NK-92 (cell line): ENCODE results near the gene SEC16A.
"Not testable (repeated sequence)": the region's sequence is repeated elsewhere in the genome, so short reads cannot be mapped to it uniquely, and the experiment has no call there.

Source experiments
- DNase-seq: peaks from one replicate; lab custom pipeline; 2025; ENCODE audit not compliant: unreplicated experiment; lab: John Stamatoyannopoulos, UW

Gene SEC16A

DNA sequence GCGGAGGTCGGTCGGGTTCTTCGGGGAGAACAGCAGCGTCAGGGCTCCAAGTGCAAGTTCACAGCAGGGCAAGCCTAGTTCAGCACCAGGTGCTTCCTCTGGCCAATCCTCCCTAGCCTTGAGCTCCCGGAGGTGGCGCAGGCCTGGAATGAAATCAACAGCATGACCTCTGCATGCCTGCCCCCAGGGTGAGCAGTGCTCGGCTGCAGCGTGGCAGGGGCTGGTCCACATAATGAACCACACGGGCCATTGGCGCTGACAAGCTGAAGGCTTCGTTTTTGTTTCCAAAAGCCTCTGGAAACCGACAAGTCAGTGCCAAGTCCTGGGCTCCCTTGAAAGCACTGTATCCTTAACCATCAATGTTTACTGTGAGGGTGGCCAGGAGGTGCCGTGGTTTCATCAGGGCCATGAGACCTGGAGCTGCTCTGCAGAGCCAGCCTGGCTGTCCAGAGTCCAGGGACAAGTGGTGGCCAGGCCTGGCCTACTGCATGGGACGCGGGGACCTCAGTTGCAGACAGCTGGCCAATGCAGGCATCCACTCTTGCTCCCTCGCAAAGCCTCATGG is 41.1 kb downstream of the SEC16A start:
- DNase-seq: no peak

DNA sequence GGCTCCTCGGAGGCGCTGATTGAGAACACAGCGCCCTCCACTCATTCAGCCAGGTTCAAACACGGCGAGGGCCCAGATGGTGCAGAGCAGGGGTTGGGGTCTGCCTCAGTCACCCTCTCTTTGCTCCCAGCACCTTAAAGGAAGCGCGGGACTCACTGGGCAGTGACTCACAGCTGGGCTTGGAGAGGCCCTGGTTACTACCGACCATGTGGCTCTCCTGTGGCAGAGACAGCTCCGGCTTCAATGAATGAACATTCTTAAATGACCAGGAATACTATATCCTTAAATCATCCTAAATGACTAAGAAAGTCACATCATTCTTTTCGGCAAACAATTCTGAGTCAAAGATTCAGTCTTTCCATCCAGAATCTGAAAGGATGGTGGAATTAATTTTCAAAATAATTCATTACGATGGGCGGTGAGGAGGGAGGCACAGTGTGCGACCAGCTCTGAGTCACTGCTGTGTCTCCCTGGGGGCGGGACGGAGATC is 41.6 kb downstream of the SEC16A start:
- no peak for DNase-seq

DNA sequence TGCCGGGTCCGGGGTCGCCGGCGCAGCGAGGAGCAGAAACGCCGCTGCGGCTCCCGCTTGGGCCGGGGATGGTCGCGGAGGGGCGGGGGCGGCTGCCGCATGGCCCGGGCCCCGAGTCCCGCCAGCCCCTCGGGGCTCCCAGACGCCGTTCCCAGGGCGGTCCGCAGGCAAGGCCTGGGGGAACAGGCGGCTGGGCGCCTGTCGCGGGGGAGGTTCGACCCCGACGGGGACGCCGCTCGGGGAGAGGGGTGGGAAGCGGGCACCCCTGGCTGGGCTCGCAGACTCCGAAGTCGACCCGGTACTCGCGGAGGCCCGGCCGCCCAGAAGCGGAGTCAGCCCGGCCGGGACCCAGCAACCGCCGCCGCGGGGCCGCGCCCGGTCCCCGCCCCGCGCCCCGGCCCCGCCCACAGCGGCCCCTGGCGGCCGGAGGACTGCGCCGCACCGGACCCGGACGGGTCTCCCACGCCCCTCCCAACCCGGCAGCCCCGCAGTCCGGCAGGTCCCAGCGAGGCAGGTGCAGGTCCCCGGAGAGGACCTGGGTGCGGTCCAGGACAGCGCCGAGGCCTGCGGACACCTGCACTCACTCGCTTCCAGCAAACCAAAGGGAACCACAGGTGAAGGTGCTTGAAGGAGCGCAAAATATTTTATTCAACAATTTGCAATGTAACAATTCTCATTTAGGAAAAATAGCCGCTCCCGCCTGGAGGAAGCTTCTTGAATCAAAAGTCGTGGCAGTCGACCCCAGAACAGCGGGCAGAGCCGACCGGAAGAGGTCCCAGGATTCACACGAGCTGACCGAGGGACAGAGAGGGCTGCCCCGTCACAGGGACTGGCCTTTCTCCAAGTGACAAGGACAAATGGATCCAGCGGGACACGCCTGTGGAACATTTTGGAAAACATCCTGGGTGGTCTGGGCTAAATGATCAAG is 43.1 kb downstream of the SEC16A start, which contains the start of gene INPP5E:
TSS of gene INPP5E (minus strand) at position 365 of the 928 bp plus-strand sequence. CDS start 426 bp downstream, outside the sequence.
- DNase-seq: no peak

DNA sequence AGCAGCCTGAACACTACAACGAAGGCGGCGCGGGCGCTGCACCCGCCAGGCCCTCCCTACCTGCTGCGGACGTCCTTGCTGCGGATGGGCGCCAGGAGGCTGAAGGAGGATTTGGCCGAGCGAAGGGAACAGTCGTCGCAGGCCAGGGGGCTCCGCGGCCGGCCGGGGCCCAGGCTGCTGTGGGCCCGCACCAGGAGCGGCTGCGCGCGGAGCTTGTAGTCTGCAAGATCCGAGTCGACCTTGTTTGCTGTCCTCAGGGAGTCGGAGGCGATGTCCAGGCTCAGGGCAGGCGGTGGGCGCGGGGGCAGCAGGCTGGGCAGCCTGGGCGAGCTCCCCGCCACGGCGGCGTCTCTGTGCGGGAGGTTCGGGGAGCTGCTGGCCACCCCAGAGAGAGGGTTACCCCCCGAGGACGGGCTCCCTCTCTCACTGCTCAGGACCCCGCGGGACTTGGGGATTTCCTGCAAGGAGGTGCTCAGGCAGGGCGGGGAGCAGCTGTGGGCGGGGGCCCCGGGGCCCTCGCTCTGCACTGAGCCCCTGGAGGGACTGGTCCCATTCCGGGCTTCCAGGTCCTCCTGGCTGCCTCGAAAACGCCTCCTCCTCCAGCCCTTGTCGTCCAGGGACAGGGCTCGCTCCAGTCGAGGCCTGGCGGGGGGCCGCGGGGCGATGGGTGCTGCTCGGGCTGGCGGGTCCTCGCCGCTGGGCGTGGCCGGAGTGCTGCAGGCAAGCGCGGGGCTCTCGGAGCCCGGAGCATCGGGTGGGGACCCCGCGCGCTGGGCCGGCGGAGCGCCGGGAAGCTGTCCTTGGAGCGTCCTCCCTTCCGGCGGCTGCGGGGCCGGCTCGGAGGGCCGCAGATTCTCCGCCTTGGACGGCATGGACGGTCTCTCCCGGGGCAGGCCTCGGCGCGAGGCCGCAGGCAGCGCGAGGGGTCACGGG is 44.0 kb downstream of the SEC16A start:
- no peak for DNase-seq

DNA sequence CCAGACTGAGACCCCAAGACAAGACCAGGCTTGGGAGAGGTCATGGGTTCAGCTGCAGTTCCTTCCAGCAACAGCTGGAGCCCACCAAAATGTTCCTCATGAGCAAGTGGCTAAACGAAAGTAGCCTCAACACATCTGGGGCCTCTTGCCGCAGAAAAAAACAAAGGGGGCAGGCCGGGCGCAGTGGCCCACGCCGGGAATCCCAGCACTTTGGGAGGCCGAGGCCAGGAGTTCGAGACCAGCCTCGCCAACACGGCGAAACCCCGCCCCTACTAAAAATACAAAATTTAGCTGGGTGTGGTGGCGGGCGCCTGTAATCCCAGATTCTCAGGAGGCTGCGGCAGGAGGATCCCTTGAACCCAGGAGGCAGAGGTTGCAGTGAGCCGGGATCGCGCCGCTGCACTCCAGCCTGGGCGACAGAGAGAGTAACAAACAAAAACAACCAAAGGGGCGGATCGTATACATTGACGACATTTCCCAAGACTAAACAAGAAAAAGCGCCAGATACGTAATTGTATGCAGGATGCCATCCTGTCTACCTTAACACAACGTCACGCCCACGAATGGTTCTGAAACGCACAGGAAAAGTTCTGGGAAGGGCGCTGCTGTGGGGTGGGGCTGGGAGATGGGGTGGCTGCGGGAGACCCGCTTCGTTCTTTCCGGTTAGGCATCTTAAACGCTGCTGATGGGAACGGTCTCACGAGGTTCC is 44.8 kb downstream of the SEC16A start:
- DNase-seq: no peak

DNA sequence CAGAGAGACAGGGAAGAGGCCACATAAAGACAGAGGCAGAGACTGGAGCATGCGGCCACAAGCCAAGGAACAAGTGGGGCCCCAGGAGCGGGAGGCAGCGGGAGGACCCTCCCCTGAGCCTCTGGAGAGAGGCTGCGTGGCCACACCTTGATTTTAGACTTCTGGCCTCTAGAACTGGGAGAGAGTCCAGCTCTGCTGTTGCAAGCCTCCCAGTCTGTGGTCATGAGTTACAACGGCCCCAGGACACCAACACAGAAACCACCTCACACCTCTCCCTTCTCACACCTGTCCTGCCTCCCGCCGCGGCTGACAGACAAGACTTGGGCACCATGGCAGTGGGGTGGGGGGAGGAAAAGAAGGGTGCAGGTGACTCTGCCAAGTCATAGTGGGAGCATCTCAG is 45.4 kb downstream of the SEC16A start:
- DNase-seq: no peak

DNA sequence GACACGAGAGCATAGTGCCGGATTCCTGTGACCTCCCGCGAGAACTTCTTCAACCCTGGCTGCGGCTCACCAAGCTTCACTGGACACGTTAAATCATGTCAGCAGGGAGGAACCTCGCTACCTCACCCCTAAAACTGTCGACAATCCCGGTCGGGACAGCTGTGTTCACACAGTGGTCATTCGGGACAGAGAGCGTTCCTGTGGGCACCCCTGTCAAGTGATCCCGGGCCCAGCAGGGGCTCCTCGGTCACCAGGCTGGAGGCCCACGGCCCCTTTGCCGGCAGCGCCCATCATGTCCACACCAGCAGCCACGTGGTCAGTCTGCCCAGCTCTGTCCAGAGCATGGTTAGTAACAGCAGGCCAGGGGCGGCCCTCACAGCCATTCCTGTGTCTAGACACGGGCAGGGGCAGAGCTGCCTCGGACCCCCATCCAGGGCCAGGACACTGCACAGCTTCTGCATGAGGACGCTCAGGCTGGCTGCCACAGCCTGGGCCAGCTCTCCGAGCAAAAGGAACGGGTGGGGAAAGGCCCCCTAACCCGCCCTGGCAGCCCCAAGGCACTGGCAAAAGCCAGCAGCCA is 46.7 kb downstream of the SEC16A start:
- DNase-seq: no peak

DNA sequence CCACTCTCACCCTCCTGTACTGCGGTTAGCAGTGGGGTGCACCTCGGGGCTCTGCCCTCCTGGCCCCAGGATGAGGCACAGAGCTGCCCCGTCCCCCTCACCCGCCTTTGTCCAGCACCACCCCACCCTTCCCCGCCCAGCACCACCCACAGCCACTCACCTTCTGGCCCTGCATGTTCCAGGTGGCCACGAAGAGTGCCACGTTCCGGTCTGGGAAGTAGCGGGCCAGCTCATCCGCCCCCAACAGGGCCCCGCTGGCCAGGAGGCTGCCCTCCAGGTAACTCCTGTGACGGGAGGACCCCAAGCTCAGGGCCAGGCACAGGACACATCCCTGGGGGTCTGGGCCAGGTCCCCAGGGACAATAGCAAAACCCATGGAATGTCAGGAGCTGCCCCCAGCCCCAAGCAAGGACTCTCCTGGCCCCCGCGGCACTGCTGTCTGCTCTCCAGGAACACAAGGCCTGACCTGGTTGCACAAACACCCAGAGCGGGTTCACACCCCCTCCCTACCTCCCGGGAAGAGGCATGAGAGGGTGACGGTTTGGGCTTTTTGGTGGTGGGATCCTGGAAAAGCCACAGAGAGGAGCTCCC is 48.2 kb downstream of the SEC16A start:
- no peak for DNase-seq

DNA sequence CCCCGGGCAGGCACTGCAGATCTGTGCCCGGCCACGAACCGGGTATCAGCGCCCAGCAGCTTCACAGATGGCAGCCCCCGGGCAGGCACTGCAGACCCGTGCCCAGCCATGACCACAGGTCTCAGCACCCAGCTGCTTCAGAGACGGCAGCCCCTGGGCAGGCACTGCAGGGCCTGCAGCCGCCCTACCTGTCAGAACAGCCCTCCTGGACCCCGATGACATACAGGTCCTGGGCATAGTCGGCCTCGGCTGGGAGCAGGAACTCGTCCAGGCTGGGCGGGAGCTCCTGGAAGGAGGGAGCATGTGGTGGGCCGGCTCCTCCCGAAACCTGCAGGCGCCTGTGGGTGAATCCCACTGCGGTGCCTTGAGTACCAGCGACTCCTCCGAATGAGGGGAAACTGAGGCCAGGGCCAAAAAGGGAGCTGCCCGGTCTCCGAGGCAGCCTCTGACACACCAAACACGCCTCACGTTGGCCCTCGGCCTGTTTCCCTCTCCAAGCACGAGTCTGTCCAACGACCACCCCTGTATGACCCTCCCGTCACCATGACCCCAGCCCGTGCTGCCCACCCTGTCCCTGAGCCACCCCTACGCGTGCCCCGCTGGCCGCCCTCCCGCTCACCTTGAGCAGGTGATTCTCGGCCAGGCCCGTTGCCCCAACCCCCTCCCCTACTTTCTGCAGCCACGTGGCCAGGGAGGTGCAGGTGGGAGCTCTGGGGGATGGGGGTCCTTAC is 48.8 kb downstream of the SEC16A start:
- DNase-seq: no peak

DNA sequence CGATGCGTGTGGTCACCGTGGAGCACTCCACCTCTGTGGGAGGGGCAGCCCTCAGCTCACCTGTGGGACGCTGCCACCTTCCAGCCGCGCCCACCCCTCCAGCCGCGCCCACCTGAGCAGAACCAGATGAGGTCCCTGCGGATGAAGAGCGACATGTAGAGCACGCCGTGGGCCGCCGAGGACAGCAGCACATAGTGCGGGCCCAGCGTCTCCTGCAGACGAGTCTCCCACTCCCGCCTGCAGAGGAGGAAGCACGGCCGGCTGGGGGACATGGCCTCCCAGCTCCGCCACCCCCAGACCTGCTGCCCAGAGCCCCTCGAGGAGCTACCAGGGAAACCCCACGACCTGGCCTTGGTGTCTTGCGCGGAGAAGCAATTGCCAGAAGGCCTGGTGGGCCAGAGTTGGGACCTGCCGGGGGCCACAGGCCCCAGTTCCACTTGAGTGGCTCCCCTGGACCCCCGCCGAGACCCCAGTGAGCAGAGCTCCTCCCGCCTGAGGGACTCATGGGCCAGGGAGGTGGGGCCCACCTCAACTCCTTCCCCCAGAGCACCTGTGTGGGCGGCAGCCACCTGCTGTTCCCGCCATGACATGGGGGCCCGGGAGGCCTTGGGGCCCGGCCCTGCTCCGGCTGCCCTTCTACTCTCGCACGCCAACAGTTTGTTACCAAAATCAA is 49.7 kb downstream of the SEC16A start:
- no peak for DNase-seq

DNA sequence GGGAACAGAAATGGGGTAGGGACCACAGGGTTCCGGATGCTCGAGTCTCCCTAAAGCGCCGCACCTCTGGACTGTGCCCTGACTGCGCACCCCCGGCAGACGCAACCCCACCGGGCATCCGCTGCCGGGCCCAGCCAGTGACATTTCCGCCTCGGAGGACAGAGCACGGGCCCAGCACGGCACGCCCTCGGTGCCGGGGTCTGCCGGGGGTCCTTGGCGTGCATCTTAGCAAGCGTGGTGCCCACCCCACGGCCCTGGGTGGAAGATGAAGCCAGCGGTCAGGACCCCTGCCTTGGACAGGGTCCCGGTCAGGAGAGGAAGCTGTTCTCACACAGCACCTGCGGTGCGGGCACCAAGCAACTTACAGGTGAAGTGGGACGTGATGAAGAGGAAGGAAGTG is 50.2 kb downstream of the SEC16A start:
- no peak for DNase-seq

DNA sequence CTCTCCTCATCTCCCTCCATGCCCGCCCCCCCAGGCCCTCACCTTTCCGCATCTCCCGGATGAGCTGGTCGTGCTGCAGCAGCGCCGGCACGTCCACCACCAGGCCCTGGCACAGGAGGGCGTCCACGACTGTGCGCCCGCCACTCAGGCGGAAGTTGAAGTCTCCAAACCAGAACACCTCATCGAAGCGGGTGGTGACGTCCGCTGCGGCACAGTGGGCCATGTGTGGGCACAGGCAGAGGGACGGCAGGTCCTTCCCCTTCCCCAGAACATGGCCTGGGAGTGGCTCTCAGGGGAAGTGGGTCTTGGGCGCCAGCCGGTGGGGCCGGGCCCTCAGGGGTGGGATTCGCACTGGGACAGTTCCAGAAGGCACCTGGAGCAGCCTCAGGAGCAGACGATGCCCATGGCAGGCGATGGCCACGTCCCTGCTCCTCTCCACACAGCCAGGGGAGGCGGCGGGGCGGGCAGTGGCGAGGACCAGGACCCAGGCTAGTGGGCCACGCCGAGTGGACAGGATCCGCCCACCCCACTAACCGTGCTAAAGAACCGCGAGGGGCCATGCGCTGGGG is 51.0 kb downstream of the SEC16A start:
- no peak for DNase-seq

DNA sequence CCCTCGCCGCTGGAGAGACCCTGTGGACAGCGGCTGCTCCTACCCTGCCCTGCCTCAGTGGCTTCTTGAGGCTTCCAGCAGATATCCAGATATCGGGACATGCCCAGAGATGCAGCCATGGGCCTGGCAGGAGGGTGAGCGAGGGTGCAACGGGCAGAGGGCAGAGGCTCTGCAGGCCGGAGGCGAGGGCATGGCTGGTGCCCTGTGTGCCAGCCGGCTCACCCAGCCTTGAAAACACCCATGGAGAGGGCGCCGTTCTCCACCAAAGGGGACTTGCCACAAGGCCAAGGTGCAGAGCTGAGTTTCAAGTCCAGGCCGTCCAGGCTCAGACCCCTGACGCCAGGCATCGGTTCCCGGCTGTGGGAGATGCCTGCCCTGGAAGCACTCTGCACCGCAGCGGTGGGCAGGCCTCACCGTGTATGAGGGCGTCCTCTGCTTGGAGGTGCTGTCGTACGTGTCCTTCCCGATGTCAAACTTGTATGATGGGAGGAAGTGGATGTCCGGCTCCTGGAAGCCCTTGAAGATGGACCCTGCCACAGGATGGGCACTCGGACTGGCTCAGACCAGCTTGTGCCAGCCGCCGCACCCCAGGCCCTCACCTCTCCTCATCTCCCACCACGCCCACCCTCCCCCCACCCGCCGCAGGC is 52.1 kb downstream of the SEC16A start:
- no peak for DNase-seq

DNA sequence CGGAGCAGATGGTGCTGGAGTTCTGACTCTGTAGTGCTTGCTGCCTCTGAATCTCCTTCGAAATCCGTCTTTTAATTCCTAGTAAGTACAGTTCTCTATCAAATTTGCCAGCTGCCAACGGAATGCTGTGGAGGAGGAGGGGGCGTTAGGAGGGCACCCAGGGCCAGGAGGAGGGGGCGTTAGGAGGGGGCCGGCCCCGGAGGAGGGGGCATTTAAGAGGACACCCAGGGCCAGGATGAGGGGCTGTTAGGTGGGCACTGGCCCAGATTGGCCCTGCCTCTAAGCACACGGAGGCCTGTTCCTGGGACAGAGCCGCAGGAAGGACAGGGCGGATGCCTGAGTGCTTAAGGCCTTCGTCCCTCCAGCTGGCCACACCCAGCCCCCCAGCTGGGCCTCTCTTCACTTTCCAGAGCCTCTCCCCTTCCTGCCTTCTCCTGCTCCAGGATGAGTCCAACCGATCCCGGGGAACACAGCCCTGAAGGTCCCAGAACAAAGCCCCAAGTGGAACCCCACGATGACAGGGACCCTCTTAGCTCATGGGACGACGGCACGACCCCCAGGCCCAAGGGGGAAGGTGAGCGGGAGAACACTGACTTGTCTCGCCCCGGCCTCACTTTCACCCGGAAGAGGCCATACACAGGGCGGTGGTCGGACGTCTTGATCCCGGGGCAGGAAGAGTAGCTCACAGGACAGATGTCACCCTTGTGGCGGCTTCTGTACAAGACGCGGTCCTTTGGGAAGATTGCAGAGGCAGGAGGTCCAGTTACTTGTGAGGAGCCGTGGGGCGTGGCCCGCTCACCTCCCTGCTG is 53.0 kb downstream of the SEC16A start:
- DNase-seq: no peak

DNA sequence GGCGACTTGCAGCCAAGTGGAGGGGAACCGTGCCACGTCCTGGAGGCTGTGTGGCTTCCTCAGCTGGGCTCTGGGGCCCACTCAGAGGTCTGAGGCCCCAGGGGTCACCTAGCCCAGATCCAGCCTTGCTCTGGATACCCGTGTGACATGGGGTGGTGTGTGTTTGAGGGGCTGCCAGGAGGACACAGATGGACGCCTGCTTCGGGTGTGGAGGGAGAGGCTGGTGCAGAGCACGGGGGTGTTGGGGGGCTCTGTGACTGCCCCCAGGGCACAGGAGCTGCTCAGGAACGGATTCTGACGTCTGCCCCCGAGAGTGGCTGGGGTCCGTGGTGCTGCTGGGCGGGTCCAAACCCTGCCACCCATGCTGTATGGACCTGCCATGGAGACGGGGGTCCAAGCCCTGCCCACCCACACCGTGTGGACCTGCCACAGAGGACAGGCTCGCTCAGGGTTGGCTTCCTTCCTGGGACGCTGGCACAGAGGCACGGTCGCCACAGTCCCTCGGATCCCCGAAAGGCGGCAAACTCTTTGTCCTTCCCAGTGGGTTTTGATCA is 53.7 kb downstream of the SEC16A start:
- DNase-seq: no peak

DNA sequence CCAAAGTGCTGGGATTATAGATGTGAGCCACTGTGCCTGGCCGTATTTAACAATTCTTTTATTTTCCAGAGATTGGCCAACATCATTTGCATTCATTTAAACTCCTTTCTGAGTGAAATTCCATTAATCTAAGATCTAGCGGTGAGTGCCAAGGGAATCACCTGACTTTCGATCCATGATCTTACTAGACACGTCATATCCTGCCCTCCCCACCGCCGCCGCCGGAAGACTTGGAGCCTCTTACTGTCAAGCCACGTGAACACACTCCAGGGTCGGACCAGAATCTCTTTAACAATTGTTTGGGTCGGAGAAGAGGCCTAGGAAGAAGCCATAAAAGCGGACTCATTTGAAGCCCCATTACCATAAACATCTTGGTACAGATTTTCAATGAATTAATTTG is 56.1 kb downstream of the SEC16A start:
- no peak for DNase-seq

DNA sequence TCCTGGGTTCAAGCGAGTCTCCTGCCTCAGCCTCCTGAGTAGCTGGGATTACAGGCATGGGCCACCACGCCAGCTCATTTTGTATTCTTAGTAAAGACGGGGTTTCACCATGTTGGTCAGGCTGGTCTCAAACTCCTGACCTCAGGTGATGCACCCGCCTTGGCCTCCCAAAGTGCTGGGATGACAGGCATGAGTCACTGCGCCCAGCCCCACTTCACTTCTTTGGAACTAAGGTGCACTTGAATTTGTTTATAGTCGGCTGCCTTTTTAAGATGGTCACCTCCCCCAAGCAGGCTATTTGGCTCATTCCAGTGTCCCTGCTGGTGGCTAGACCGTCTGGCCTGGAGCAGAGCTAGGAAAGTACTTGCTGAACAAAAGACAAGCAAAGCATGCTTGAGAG is 57.5 kb downstream of the SEC16A start:
- DNase-seq: not testable (repeated sequence)
